ENCODE measurements around the gene TMEM253.

TMEM253 gene

GRCh38 chr14:21100931-21101330 is at the start of gene TMEM253:
Gene TMEM253, plus strand, starts transcription at chr14:21101066. Its CDS starts 278 bp downstream, at chr14:21101344.
- DNase-seq (ENCODE audit: low read depth): no peak

- DNase-seq (ENCODE audit: low read depth): no peak
Observed at GRCh38 chr14:21053184-21054122, 47.4 kb upstream of the TMEM253 start.

- DNase-seq (ENCODE audit: low read depth): no peak
Observed at GRCh38 chr14:21054123-21054767, 46.6 kb upstream of the TMEM253 start.

- no peak for DNase-seq (ENCODE audit: low read depth)
Observed at GRCh38 chr14:21054768-21055145, 46.1 kb upstream of the TMEM253 start.

GRCh38 chr14:21055432-21056117 is 45.3 kb upstream of the TMEM253 start:
- DNase-seq (ENCODE audit: low read depth): no peak

DNA sequence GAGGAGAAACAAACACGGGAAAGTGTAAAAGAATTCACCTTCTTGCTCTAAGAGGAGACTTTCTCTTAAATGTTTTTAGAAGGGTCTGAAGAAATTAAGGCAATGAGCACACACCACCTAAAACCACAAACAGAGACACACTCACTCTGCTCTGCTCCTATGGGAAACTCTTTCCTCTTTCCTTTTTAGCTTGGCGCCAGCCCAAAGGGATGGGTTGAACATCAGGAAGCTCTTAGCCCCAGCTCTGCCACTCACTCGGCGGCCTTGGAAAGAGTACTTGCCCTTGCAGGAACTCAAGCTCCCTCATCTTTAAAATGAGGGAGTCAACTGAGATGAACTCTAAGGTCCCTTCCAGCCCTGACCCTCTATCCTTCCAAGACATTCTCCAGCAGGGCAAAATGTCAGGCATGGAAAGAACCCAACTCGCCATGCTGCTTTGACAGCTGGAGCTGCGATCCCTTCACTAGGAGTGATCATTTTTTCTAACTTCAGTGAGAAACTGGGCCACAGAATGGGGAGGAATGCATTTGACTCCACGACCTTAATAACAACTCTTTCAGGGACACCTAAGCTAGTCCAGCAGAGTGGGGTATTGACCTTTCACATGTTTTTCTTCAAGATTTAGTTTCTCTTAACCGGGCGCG is 44.2 kb upstream of the TMEM253 start:
- DNase-seq (ENCODE audit: low read depth): no peak

- no peak for DNase-seq (ENCODE audit: low read depth)
Observed at GRCh38 chr14:21057803-21058675, 42.8 kb upstream of the TMEM253 start, which contains the start of gene RNASE8. Gene RNASE8, plus strand, starts transcription at chr14:21057822. Its CDS starts 71 bp downstream, at chr14:21057893.

DNA sequence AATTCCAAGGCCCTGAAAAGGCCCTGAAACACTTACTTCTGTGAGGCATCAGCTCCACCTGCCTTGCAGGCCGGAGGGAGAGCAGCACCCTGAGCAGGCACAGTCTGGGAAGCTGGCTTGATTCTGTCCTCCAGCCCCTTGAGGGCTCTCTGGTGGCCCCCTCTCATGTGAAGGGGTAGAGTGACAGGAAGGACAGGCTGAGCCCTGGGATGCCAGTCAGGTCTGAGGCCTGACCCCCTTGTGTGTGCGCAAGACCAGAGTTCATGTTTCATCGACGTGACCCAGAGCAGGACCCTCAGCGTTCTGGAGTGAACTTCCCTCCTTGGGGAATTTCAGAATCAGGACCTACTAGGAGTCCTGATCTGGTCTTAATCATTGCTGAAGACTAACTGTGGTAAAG is 42.0 kb upstream of the TMEM253 start:
- DNase-seq (ENCODE audit: low read depth): no peak

DNA sequence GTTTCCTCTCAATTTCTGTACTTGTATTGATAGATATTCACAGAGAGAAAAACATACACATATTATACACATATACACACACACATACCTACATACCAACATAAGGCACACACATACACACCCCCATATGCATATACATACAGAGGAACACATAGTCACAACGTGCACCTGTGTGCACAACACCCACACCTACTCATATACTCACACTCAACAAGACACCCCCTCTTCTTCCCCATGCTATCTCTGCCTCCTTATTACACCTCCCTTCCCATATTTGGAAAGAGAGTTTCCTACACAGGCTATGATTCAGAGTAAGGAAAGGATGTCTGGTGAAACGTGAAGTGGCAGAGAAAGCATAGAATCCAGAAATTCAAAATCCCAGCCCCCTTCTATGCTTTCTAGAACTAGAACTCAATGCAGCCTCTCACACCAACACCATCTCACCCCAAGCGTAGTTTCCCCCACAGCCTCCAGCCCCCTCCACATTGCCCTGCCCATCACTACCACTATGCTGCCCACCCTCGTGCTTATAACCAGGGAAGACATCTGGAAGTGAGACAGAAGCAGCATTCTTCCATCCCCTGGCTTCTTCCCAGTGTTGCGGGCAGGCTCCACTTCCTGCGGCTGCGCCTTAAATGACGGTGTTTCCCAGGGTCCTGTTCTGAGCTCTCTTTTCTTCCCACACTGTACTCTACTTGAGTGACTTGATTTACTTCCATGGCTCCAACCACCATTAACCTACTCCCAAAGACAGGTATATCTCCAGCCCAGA is 40.8 kb upstream of the TMEM253 start:
- no peak for DNase-seq (ENCODE audit: low read depth)

GRCh38 chr14:21060614-21061346 is 40.1 kb upstream of the TMEM253 start:
- no peak for DNase-seq (ENCODE audit: low read depth)

- DNase-seq (ENCODE audit: low read depth): no peak
Observed at GRCh38 chr14:21061347-21061668, 39.6 kb upstream of the TMEM253 start.

- no peak for DNase-seq (ENCODE audit: low read depth)
Observed at GRCh38 chr14:21063479-21063878, 37.4 kb upstream of the TMEM253 start.

GRCh38 chr14:21066882-21067502 is 33.9 kb upstream of the TMEM253 start:
- no peak for DNase-seq (ENCODE audit: low read depth)

DNA sequence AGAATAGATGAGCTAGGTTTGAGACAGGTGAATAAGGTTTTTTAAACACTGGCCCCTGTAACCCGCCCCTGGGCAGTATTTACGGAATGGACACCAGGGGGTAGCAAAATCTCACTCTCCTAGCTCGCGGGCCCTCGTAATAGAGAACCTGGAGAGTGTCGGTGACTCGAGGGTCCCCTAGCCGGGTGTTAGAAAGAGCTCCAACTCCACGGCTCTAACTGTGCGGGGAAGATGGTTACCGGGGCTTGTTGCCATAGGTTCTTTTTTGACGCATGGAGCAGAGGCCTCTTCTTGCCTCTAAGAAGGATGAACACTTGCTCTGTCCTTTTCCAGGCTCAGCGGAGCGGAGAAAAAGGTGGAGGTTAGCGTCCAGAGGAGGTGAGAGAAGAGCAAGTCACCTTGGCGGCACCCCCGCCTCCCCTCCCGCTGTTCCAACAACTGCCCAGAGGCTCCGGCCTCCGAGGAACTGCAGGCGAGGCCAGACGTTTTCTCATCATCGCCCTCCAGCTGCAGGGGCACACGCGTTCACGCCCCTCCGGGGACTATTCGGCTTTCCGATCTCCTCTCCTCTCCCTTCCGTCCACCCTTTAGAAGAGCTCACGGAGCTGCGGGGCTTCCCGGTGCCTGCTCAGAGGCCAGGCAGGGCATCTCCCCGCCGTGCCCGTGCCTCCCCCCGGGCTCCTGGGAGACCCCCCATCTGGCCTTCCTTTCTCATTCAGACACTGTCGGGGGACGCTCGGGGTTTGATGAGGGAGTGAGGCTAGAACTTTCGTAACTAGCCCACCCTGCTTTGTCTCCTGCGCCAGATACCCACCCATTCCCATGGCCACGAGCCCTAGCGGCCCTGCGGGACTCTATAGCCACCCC is 32.1 kb upstream of the TMEM253 start:
- no peak for DNase-seq (ENCODE audit: low read depth)

- DNase-seq (ENCODE audit: low read depth): no peak
Observed at GRCh38 chr14:21069388-21070082, 31.3 kb upstream of the TMEM253 start.

GRCh38 chr14:21070083-21070609 is 30.7 kb upstream of the TMEM253 start, which contains the start of gene ARHGEF40:
Gene ARHGEF40, plus strand, starts transcription at chr14:21070304. Its CDS starts 93 bp downstream, at chr14:21070397.
- DNase-seq (ENCODE audit: low read depth): no peak

- no peak for DNase-seq (ENCODE audit: low read depth)
Observed at GRCh38 chr14:21070610-21071224, 30.1 kb upstream of the TMEM253 start.
